Activated CD8-positive, alpha-beta memory T cell treated with anti-CD3 and anti-CD28 coated beads for 48 hours (primary cell): ENCODE measurements around the gene RAB40C.

Source experiments
- DNase-seq, 3 experiments: peaks; one replicate each; pipeline ENCODE4 v3.0.0-alpha.2; 2020; ENCODE audit warnings: low read depth in 2 of 3, low spot score in 2 of 3

Gene RAB40C, protein sequence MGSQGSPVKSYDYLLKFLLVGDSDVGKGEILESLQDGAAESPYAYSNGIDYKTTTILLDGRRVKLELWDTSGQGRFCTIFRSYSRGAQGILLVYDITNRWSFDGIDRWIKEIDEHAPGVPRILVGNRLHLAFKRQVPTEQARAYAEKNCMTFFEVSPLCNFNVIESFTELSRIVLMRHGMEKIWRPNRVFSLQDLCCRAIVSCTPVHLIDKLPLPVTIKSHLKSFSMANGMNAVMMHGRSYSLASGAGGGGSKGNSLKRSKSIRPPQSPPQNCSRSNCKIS

DNA sequence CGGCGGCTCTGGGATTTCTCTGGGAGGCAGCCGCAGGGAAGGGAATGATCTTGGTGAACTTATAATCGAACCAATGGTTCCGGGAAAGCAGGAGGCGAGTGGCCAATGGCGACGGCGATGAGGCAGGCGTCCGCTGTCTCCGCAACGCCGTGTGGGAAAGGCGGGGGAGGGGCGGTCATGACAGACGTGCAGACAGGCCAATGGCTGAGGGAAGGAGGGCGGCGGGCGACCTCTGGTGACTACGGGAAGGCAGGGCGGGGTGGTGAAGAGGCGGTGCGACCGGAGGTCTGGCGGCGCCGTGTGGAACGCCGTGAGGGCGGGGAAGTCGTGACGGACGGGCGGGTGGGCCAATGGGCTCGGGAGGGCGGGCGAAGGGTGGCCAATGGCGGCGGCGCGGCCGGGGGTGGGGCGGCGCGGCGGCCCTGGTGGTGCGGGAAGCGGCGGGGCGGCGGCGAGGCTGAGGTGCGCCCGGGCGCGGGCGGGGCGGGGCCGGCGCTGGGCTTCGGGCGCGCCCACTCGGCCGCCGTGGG, at the start of gene RAB40C:
TSS of gene RAB40C (plus strand) at position 409 of the 530 bp plus-strand sequence. CDS start 226 bp downstream, outside the sequence.
- peak; percentile 98 for DNase-seq

DNA sequence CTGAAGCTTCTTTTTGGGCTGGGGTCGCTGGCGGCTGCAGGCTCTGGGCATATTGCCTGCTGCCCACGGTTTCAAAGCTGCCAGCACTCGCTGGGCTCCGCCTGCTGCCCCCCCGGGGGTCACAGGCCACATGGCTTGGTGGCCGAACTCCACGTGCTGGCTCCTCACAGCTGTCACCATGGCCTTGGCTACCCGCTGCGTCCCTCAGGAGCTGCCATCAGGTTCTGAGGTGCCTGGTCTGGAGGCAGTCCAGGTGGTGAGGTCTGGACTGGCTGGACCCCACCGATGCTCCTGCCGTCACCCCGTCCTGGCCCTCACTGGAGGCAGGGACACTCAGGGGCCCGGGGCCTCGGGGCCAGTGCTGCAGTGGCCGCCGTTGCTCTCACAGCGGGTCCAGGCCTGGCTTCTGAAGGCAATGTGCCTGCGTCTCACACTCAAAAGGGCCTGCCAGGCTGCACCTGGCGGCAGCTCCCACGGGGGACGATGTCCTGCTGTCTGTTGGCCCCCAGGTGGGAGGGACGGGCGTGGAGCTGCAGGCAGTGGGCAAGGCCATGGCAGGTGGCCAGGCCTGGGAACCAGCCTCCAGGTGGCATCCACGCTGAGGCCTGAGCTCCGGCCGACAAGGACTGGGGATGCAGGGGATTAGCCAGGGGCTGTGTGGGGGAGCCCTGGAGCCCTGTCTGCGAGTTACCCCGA, 49.1 kb upstream of the RAB40C start:
- DNase-seq, result no peak

DNA sequence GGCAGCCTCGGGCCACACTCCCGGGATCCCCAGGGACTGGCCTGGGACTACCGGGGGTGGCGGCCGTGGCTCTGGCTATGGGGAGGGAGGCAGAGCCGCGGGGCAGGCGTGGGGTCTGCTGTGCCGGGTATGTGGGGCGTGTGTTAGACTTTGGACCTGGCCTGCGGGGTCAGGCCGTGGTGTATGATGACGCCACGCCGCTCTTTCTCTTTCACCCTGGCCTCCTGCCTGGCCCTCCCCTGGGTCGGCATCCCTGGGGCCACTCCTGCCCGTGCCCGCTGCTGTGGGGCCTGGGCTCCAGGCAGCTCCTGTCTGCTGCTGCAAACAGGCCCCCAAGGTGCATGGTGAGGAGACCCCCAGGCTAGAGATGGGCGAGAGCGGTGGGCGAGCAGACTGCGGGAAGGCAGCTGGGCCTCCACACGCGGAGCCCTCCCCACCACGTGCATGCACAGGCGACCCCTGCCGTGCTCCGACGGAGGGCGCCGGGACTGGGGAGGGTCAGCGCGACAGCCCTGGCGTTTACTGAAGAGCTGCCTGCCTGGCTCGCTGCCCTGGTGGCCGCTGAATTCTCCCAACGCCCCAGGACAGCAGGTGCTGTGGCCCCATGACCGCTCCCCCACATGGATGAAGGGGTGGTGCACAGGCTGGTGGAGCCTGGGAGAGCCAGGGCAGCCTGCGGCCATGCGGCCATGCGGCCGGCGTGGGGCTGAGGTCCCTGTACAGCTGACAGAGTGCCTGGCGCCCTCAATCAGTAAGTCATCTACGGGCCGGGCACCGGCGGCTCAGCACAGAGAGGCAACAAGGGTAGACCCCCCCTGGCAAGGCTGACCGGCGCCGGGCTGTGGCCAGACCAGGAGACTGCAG, 46.3 kb upstream of the RAB40C start:
- no peak for DNase-seq

DNA sequence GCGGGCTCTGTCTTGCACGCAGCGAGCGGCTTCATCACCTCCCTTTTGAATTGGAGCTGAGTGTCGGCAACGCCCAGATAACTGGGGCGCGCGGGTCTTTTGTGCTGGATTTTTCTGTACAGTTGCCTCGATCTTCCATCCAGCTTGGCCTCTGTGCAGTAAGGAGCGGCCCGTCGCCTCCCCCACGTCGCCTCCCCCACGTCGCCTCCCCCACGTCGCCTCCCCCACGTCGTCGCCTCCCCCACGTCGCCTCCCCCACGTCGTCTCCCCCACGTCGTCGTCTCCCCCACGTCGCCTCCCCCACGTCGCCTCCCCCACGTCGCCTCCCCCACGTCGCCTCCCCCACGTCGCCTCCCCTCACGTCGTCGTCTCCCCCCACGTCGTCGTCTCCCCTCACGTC, 45.3 kb upstream of the RAB40C start:
- no peak for DNase-seq

DNA sequence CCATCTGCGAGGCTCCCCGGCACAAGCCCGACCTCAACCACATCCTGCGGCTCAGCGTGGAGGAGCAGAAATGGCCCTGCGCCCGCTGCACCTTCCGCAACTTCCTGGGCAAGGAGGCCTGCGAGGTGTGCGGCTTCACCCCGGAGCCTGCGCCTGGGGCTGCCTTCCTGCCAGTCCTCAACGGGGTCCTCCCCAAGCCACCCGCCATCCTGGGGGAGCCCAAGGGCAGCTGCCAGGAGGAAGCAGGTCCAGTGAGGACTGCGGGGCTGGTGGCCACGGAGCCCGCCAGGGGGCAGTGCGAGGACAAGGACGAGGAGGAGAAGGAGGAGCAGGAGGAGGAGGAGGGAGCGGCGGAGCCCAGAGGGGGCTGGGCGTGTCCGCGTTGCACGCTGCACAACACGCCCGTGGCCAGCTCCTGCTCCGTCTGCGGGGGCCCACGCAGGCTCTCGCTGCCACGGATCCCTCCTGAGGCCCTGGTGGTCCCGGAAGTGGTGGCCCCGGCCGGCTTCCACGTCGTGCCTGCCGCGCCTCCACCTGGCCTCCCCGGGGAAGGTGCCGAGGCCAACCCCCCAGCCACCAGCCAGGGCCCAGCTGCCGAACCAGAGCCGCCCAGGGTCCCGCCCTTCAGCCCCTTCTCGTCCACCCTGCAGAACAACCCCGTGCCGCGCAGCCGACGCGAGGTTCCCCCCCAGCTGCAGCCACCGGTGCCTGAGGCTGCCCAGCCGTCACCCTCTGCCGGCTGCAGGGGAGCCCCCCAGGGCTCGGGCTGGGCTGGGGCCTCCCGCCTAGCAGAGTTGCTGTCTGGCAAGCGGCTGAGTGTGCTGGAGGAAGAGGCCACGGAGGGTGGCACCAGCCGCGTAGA, 42.7 kb upstream of the RAB40C start:
- DNase-seq, result no peak

DNA sequence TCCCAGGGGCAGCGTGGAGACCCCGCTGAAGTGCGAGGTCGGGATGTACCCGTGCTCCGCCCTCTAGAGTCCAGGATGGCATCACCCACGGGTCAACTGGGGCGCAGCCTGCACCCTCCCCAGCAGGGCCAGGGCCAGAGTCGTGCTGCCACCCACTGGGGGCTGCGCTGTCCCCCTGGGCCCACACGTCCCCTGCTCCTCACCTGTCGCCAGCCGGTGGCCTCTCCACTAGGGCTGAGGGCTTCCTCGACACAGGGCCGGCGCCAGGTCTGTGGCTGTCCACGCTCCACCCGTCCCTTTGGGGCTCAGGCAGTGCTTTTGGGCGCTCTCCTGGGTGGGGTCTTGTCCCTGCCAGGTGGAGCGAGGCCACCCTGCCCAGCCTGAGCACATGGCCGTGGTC, 41.3 kb upstream of the RAB40C start:
- no peak for DNase-seq

DNA sequence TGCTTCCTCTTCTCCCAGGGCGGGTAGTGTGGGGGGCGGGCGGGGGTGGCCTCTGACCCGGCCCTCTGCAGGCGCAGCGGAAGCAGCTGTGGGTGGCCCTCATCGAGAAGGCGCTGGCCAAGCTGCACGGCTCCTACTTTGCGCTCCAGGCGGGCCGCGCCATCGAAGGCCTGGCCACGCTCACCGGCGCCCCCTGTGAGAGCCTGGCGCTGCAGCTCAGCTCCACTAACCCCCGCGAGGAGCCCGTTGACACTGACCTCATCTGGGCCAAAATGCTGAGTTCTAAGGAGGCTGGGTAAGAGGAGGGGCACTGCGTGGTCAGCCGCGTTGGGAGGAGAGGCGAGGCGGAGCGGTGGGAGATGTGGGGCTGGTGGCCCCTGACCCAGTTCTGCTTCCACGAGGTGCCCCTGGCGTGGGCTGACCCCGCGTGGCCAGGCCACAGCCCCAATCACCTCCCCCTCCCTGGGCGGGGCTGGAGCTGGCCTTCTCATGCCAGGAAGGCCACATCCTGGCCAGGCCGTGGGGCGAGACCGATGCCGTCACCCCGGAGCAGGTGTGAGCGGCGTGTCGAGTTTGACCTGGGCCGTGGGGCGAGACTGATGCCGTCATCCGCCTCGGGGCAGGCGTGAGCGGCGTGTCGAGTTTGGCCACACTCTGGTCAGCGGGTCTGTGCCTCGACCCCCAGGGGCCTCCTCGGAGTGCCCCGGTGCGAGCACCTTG, 40.2 kb upstream of the RAB40C start:
- DNase-seq, result no peak

DNA sequence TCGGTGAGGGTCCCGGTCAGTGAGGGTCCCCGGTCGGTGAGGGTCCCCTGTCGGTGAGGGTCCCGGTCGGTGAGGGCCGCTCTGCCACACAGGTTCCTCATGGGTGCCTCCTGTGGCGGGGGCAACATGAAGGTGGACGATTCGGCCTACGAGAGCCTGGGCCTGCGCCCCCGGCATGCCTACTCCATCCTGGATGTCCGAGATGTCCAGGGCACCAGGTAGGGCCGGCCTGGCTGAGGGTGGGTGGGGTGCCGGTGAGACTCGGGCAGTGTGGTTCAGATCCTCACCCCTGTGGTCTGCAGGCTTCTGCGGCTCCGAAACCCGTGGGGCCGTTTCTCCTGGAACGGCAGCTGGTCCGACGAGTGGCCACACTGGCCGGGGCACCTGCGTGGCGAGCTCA, 38.7 kb upstream of the RAB40C start:
- no peak for DNase-seq

DNA sequence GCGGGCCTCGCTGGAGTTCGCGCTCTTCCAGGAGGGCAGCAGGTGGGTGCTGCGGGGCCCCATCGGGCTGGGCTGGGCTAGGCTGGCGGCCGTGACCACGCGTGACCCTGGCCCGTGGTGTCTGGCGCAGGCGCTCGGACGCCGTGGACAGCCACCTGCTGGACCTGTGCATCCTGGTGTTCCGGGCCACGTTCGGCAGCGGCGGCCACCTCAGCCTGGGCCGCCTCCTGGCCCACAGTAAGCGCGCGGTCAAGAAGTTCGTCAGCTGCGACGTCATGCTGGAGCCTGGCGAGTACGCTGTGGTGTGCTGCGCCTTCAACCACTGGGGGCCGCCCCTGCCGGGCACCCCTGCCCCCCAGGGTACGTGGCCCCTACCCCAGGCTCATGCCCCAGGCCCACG, 37.7 kb upstream of the RAB40C start:
- DNase-seq, result no peak

DNA sequence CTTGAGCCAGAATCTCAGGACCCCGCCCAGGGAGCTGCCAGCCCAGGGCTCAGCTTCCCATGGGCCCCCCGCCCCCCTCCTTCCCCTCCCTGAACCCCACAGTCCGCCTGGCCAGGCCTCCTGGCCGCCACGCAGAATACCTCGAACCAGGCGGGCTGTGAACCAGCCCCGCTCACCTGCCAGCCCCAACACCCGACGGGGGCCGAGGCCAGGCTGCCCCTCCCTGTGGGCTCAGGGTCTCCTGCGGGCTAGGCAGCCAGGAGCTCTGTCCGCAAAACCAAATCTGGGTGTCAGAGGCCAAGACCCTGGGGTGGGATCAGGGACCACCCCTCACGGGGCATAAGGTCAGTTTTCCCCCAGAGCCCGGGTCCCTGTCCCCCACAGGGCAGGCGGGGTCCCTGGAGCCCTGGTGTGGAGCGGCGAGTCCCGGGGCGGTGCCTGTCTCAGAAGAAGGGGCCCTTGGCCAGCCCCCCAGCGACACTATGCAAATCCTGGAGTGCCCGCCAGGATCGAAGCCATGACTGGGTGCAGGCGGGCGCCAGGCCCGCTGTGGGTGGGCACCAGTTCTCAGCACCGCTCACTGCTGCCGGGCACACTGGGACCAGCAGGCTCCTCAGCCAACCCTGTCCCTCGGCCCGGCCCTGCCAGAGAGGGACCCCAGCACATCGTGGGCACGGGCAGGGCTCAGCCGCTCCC, 36.1 kb upstream of the RAB40C start:
- DNase-seq, result no peak

DNA sequence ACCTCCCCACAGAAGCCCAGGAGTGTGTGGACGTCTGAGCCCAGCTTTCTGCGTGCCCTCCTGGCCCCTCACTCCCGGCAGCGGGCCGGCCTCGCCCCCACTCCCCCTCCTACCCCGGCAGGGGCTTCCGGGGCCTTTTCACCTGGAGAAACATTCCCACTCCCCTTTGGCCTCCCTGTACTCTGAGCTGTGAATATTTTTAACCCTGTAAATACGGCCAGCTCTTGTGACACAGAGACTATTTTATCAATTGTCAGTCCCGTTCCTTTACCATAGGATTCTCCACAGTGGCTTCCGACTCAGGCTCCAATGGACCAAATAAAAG, 35.6 kb upstream of the RAB40C start:
- no peak for DNase-seq

DNA sequence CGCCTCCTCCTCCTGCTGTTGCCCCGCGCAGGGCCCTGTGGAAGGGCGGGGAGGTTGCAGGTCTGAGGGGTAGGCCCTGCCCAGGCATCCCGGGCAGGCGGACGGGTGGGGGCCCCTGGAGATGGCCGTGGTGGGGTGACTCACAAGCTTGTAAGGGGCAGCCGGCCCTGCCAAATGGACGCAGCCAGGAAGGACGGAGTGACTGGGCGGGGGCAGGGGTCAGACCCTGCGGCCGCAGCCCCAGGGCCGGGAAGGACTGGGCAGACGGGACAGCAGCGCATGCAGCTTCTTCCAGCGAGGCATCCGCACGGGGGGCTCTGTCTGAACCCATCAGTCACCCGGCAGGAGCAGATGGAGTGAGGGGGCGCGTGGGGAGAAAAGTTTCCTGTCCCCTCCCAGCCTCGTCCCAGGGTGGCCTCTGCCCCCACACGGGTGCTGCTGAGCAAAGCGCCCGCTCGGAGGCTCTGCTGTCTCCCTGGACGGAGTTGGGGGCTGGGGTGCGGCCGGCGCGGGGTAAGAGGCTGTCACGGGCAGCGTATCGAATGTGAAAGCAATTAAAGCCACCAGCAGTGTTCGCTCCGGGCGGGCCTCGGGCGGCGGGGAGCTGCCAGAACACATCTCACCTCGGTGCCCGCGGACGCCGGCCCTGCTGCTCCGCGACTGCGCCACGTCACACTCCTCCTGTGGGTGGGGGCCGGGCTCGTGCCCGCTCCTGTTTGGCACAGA, 35.1 kb upstream of the RAB40C start:
- no peak for DNase-seq

DNA sequence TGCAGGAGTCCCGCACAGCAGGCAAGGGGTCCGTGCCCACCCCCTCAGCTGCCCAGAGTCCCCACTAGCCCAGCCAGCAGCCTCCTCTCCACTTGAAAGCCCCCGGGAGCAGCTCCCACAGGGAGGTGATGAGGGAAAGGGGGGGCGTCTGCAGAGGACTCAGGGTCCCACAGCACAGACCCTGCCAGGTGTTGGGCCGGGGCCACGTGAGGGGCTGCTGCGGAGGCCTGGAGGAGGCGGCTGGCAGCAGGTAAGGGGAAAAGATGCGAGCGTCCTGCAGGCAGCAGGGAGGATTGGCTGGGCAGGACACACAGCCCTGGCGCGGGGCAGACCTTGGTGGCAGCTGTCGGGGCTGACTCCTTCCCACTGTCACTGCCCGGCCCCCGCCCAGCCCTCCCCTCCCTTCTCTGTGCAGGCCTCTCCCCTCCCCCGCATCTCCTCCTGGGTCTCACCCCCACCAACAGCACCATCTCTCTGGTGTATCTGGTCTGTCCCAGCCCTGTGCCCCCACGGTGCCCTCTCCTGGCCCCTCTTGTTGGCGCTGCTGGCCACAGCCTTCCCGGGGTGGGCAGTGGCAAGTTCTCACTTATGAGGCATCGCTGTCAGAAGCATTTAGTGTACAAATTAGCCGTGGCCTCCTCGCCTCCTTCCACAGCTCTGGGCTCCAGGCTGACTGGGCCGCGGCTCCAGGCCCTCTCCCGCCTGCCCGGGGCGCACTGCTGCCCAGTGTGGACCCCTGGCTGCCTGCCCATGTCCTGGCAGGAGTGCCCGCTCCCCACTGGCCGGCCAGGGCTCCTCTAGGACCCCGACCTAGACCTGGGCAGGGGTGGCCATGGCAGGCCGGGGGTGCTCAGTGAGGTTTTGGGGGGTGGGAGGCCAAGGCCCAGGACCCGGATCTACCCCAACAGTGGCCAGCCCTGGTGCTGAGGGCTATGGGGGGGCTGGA, 34.1 kb upstream of the RAB40C start:
- DNase-seq, result no peak

DNA sequence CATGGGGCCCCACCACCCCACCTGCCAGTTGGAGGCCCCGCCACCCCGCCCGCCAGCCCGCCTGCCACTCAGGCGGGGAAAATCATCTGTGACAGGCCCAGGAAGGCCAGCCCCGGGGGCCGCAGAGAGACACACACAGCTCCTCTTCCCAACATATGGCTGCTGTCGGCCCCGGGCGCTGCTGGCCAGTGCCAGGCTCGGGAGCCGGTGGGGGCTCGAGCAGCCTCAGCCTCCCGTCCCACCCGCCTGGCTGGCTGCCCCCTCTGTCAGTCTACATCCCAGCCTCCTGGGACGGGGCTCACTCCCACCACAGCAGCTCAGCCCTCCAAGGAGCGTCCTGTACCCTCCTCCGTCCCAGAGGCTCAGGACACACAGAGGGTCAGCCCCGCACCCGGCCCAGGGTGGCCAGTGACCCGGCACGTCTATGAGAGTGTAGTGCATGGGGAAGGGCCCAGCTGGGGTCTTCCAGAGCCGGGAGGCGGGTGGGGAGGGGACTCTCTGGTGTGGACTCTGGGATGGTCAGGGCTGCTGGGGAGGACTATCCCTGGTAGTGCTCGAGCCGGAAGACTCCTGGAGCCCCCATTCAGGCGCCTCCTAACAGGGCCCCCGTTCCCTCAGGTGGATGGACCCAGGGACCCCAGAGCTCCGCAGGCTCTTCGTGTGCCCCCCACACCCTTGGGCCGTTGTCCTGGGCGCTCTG, 33.2 kb upstream of the RAB40C start:
- DNase-seq, result no peak

DNA sequence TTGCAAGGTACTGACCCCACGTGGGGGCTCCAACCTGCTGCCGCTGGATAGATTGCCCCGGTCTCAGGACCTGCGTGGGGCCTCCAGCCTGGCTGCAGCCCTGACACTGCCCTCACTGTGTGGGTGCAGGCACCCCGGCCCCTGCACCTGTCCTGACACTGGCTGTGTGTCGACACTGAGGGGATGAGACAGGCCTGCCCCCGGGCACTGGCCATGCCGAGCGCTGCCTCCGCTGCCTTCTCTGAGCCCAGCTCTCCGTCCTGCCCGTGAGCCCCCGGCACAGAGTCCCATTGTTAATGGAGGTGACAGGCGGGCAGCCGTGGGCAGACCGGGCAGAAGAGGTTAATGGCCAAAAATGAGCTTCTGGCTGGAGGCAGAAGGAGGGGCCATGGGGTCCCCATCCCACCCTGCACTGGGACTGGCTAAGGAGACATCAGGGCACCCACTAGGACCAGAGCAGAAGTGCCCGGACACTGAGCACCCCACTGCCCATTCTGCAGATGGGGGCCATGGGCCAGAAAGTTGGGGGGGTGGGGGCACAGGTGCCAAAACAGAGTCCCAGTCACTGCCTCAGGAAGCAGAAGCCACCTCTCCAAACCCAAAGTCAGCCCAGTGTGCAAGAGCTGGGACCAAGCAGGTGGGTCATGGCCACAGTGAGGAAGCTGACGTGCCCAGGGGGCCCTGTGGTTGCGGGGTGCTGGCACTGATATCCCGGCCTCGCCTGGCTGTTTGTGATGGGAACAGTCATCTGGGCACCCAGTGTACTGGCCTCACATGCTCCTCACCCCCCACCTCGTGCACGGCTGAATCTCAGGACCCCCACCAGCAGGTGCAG, 32.2 kb upstream of the RAB40C start:
- no peak for DNase-seq

DNA sequence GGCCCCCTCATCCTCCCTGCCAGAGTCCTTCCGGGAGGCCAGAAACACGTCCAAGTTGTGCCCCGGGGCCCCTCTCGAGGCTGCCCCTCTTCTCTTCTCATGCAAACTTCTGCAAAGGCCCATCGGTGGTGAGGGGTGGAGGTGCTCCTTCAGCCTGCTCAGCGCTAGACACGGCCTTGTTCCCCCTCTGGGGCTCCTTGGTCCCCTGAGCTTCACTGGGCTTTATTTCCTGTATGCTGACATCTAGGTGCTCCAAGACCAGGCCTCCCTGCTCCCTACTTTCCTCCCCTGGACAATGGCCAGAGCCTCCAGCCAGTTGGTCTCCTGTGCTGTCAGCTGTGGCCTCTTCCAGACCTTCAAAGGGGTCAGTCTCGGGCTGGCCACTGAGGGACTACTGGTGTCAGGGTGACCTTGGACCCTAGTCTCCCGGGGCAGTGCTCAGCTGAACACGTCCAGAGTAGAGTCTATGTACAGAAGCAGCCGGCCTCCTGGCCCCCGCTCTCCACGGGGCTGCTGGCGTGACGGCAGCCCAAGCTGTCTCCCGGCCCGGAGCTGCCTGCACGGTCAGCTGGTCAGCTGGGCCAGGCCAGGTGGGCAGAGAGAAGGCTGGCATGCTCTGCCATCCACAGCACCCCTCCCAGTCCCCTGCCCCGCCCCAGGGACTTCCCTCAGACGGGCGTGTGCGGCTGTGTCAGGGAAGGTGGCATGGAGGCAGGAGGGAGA, 31.4 kb upstream of the RAB40C start:
- no peak for DNase-seq
